Renal cortex interstitium (tissue), 11 donors: ENCODE results near the gene DENND1A. TPM values are rescaled to one million over a fixed set of nuclear protein-coding genes. Genes with fewer than 3 reads are reported as not detected.
"Not testable (repeated sequence)": the region's sequence is repeated elsewhere in the genome, so short reads cannot be mapped to it uniquely, and the experiment has no call there.

Experiments used
- DNase-seq, 11 donors: peaks; one replicate each; pipeline ENCODE4 v3.0.0-alpha.2; 2013; ENCODE audit warnings: low read depth in 9 of 11, low spot score in 4 of 11; ENCODE audit errors: extremely low read depth in 1 of 11
- polyA plus RNA-seq, 3 donors: library from polyadenylated mRNA; unstranded; fragments of 120-200 nt; gene quantifications; one replicate each; pipeline ENCODE4 v1.2.1, GENCODE V29; 2013; ENCODE audit not compliant: insufficient read length in 3 of 3

Gene DENND1A
- polyA plus RNA-seq, 3 donors, result 21.9 to 24.4 (median 22.3) TPM

DNA sequence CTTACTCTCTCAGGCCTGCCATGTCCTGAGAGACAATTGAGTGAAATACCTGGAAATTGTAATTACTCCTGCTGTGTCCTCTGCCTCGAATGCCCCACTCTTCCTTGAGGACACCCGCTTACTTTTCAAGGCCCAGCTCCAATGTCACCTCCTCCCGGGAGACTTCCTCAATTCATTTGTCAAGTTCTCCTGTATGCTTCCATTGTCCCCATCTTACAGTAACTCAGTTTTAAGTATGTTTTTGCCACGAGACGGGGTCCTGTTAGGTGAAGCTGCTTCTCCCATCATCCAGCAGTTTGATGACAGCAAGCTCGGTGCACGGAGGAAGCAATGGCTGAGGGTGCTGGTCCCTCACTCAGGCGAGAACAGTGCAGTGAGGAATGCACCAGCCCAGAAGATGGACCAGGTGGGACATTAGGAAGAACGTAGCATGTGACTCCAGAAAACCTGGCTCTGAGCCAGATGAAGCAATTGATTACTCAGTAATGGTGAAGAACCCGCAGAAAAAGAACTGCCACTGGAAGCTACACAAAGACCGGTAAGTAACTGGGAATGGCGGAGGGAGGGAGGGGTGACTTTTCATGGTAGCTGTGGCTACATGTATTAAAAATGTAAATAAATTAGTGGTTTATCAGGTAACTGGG lies 274.8 kb downstream of the DENND1A start:
- DNase-seq, result no peak

DNA sequence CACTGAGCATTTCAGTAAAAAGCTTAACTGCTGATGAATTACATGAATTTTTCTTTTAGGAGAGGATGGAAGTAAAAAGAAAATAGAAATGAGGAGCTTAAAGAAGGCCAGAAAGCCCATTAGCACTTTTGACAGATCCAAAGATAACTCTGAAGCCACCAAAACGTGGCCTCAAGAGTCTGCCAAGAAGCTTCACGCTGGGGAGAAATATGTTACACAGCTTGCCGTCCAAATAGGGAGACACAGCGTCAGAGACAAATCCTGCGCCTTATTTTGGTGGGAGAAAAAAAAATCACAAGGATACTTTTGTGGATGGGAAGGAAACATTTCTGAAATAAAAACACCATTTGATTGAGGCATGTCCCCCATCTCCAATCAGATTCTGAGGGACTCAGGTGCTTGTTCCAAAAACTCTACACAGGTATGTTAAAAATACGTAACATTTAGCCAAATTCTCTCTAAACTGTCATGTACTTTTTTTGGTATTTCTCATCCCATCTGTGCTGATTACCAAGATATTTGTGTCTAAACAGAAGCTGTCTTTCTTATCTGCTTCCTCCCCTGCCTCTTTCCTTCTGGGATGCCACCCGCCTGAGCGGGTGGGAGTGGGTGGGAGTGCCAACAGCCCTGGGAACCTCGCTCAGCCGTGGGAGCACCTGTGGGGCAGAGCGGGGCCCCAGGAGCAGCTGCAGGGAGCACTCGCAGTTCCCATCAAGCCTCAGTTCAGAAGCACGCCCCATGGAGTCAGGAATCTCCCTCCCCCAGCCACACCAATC lies 275.5 kb downstream of the DENND1A start:
- DNase-seq, result no peak

DNA sequence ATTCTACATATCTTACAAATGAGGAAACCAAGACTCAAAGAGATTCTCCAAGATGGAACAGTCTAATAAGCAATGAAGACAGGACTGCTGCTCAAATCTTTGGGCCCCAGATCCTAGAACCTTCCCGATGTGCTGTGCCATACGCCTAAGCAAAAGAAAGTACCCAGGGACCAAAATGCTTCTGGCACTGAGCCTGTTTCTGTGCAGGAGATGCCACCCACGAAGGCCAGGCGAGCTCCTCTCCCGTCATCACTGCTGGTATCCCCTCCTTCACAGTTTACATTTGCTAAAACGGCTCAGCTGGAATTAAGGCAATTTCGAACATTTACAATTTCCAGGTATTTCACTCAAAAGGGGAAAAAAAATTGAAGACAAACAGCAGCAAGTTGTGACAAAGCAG lies 277.5 kb downstream of the DENND1A start:
- DNase-seq, result no peak

DNA sequence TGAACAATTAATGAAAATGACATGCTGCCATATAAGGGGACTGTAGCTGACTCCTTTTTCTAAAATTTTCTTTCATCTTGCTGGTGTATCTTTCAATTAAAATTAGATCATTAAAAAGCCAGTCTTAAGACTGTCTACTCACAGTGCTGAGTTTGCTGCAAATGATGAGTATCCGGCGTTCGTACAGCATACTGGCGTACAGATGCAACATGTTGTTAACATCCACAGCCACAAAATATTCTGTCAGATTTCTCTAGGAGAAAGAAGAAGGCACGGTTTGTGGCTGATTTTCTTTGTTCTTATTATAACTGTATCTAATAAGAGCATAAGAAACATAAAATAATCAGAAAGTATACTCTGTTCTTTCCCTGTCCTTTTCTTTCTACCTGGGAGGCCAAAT lies 278.1 kb downstream of the DENND1A start:
- DNase-seq, result no peak

DNA sequence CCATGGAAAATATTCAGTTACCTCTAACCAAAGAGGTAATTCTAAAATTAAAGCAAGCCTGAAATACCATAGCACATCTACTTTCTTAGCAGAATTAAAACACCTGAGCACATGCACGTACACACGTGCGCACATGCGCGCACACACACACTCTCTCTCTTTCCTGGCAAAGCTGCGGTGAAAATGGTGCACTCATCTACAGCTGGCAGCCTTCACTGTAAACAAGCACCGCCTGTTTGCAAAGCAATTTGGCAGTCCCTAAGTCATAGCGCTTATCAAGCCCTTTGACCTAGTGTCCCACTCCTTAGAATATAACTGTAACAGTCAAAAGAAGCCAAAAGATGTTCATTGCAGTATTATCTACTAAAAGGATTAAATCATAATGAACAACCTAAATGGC lies 278.7 kb downstream of the DENND1A start:
- no peak for DNase-seq

DNA sequence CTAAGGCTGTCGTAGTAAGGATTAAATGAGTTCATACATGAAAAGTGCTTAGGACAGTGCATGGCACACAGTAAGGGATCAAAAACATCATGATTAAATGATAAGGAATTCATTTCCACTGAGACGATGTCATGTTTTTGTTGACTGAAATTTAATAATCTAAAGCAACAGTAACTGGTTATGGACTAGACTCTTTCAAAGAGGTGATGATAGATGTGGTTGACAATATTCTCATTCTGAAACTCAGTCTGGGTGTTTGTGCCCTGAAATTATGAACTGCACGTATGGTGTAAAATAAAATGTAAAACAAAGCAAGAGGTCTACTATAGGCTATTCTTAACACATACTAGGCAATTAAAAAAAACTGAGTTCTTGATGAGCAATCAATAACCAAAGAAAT lies 280.0 kb downstream of the DENND1A start:
- no peak for DNase-seq

DNA sequence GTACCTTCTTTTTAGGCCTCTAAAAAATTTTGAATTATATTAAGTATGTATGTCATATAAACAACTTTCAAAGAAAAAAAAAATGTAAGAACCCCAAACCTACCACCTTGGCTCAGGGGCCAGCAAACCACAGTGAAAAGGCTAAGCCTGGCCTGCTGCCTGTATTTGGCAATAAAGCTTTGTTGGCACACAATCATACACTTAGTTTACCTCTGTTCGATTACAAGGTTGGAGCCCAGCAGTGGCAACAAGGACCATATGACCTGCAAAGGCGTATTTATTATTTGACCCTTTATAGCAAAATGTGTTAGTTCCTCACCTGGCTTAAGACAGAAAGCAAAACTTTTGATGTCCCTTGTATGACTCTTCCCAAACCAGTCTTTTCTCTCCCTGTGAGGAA lies 282.8 kb downstream of the DENND1A start:
- DNase-seq, result no peak

DNA sequence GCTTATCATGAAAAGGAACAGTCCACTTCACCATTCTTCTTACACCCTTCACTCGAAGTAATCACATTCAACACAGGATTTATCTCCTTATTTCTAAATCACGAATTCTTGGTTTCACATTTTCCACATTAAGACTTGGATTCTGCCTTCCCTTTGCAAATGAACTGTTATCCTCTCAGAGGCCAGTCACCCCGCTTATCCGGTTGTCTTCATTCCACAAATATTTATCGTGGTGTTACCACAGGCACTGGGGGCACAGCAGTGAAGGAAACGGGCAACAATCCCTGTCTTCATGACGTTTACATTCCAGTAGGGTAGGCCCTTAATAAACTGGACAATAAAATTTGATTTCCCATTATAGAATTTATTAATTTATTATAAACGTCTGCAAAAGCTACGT lies 284.2 kb downstream of the DENND1A start:
- DNase-seq, result no peak

DNA sequence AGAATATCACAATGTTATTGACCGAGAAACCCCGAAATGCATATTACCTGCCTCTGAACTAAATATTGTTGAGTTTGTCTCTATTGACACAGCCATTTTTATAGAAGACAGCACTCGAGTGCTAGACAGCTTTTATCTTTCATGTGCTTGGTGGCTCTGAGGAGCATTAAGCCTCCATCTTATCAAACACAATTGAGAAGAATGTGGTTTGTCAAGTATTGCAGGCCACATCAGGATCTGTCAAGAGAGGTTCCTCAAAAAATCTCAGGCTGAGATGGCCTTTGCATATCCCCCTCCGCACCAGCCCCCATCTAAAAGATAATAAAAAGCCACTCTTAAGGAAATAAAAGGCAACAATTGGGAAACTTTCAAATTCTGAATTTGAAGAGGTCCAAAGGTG lies 284.8 kb downstream of the DENND1A start:
- no peak for DNase-seq

DNA sequence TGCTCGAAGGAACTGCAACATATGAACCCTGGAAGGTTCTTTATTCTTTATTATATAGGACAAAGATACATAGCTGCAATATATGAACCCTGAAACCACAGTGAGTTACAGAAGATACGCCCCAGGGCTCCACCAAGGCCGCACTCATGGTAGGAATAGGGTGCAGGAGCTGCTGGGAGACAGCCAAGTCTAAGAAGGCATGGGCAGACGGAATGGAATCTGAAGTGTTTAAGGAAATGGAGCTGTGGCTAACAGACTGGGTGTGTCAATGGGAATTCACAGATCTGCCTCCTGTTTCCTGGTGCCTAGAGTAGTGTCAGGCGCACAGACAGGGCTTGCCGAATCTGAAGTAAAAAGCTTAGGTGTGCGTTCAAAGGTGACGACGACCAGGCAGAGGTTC lies 286.4 kb downstream of the DENND1A start:
- DNase-seq, result no peak

DNA sequence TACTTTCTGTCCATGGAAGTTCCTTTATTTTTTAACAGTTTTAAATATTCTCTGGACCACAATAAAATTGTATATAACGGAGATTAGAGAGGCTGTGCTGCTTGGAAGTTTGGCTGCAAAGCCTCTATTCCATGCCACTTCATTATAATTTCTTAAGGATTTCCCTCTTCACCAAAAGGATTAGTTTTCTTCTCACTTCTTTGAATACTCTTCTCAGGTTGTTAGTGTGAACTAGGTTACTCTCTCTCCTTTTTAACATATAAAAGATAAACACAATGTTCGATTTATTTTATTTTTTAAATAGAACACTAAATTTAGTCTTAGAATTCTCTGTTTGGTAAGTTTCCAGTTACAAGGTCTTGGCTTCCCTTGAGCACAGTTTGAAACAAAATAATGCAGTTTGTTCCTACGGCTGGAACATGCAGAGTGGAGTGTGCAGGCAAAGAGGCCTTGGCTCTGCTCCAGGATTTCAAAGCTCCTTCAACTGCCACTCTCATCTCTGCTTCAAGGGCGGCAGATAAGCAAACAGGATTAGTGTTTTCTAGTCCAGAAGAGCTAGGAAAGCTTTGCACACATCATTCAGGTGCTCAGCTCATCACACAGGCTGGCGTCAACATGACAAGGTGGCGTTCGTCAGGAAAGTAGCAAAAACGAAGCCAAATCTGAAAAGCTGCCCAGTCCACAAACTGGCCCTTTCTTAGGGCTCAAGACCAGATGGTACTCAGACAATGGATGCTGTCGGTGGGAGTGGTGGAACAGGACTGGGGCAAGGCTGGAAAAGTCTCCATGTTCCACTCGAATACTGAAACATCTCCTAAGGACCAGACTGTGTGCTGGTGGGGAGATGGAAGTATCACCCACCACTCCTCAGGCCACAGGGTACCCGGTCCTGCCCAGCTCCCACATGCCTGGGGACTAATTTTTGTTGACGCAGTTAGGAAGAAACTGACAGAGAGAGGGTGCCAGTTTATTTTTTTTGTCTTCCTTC lies 287.3 kb downstream of the DENND1A start:
- peak in 6 of 11 donors; percentile 28 to 47 (median 38) for DNase-seq

DNA sequence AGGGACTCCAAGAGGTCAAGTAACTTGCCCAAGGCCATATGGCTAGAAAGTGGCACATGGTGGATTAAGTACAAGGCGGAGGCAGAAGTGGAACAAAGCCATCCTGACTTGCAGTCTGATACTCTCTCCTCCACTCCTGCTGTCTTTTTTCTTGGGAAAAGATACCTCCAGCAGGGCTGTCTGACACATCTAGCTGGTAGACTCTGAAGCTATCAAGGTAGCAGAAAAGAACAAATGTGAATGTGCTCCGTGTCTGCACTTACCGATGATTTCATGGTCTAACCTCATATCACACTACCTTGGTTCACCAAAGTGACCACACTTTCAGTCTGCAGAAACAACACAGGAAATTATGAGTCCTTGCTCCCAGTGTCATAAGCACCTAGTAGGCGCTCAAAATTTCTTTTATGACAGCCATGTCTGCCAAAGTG lies 289.1 kb downstream of the DENND1A start:
- DNase-seq, result no peak

DNA sequence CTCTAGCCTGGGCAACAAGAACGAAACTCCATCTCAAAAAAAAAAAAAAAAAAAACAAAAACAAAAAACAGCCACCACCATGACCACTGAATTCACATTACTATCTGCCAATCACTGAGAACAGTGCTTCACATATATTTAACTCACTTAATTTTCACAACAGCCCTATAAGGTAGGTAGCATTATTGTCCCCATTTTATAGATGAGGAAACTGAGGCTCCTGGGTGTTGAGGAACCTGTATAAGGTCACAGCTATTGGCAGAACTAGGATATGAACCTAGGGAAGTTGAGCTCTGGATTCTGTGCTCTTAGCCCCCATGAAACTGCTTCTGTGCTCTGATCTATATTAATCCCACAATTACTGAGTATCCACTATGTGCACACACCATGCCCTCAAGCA lies 290.2 kb downstream of the DENND1A start:
- no peak for DNase-seq

DNA sequence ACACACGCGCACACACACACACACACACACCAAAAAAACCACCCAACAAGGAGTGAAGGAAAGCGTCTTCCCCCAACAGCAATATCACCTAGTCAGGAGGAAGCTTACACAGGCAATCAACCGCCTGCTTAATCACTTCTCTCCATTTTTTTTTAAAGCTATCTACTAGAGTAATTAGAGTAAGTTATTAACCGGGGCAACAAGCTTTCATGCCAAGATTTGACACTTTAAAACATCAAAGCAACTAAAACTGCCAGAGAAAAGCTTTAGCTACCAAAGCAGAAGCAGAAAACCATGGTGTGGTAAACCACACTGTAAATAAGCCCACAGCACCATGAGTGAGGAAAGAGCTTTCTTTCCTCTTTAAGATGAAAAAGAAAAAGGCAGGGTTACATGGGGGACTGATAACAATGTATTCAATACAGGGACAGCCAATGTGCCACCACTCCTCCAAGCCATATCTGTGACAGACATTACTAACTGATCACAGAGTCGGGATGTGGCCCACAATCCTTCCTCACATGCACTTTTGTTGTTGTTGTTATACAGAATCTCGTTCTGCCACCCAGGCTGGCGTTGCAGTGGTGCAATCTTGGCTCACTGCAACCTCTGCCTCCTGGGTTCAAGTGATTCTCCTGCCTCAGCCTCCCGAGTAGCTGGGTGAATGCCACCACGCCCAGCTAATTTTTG lies 291.8 kb downstream of the DENND1A start:
- no peak for DNase-seq

DNA sequence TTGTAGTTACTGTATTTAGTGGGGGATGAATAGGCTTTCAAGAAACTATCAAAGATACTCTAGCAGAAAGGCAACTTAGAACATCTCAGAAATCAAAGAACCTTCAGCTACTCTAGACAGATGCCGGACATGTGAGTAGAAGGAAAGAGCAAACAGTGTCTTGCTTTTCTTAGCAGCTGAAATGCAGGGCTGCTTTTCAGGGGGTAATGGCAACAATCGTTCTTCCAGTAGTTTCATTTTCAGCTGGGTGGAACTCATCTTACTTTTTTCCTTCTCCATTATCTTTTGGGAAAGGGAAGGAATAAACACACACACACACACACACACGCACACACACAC lies 292.4 kb downstream of the DENND1A start:
- DNase-seq, result no peak

DNA sequence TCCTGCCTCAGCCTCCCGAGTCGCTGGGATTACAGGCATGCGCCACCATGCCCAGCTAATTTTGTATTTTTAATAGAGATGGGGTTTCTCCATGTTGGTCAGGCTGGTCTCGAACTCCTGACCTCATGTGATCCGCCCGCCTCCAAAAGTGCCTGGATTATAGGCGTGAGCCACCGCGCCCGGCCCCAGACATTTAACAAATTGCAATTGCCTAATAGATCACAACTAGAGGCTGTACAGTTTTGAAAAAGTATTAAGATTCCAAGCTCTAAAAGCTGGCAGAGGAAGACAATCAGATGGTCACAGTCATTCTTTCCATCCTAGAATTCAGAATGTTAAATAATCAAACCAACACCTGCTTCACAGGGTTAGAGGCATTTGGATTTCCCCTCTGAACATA lies 293.1 kb downstream of the DENND1A start:
- not testable (repeated sequence) for DNase-seq

DNA sequence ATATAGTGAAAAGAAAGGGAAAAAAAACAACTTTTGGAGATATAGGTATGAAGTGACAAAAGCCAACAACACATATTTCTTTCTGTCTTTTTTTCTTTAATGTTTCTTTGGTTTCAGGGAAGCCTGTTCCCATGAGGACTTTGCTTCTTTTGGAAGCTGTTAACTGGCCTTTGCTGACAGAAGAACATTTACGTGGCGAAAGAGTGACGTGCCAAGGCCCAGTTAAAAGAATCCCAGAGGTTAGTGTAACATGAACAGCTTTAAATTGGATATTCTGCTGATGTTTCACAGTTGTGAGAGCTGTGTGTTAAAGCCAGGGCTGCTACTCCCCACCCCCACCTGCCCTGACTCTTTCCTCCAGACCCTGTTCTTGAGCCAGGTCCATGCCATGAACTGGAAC lies 298.1 kb downstream of the DENND1A start:
- DNase-seq, result no peak

DNA sequence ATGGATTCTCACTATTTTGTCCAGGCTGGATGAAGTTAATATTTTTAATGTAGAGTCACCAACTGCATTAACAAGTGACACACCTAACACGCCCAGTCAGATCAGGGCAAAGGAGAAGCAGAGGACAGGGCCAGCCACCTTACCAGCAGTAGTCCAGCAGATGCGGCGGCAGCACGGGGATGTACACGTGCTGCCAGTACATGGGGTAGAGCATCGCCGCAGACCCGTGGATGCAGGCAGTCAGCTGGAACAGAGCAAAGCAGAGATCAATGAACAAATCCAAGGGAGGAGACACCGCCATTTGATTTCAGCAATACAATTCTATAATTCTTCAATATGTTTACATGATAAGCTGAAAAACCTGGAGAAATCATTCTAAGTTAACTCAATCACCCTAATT lies 299.7 kb downstream of the DENND1A start:
- no peak for DNase-seq

DNA sequence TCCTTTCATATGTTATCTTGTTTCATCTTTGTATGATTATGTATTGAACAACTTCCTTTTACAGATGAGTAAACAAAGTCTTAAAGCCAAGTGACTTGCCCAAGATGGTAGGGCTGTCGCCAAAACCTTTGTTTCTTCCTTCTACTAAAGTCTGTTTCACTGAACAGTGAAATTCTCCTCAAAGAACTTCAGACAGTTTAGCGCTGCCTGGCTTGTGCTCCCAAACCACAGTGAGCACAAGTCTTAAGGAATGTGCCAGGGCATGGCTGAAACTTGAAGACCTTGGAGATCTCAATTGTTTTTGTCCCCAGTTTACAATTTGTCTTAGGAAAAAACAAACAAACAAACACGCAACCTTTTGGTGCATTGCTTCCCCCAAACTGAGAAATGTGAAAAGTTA lies 300.4 kb downstream of the DENND1A start:
- no peak for DNase-seq
